DMS53 (cell line): Measurements from ENCODE around the gene EPS15.
A peak's percentile ranks its signal among the peaks of the same experiment; 100 is the strongest.

ENCODE experiments used
- DNase-seq: peaks from one replicate; lab custom pipeline; 2025; lab: John Stamatoyannopoulos, UW

Gene EPS15

GRCh38 chr1:51316113-51316845, 202.8 kb downstream of the EPS15 start:
- peak; percentile 97 for DNase-seq

- DNase-seq: peak; percentile 62
Observed at GRCh38 chr1:51314974-51315373, 204.1 kb downstream of the EPS15 start.

GRCh38 chr1:51313961-51314777, 204.9 kb downstream of the EPS15 start:
- DNase-seq: peak; percentile 89

- peak; percentile 66 for DNase-seq
Observed at GRCh38 chr1:51313268-51313852, 205.7 kb downstream of the EPS15 start.

- no peak for DNase-seq
Observed at GRCh38 chr1:51312718-51313117, 206.3 kb downstream of the EPS15 start.

GRCh38 chr1:51311826-51312225, 207.2 kb downstream of the EPS15 start:
- DNase-seq: no peak

GRCh38 chr1:51310871-51311613, 208.0 kb downstream of the EPS15 start:
- DNase-seq: no peak

GRCh38 chr1:51309291-51309690, 209.8 kb downstream of the EPS15 start:
- DNase-seq: no peak

- no peak for DNase-seq
Observed at GRCh38 chr1:51308636-51309035, 210.4 kb downstream of the EPS15 start.

GRCh38 chr1:51306950-51307349, 212.1 kb downstream of the EPS15 start:
- peak; percentile 45 for DNase-seq

- peak; percentile 87 for DNase-seq
Observed at GRCh38 chr1:51305371-51305823, 213.7 kb downstream of the EPS15 start.

- no peak for DNase-seq
Observed at GRCh38 chr1:51304360-51304759, 214.7 kb downstream of the EPS15 start.
